Prostate gland (tissue), 2 donors: ENCODE results near the gene KRTAP10-5. TPM values are rescaled to one million over a fixed set of nuclear protein-coding genes. Genes with fewer than 3 reads are reported as not detected.

Experiments
- DNase-seq: peaks from one replicate; pipeline ENCODE4 v3.0.0-alpha.2; 2019; ENCODE audit warnings: low spot score
- H3K27ac ChIP-seq, 2 donors: fragments of 200-600 bp; sonication (generic); 2 replicates each; pipeline ENCODE4 v1.5.1; 2017 to 2019
- H3K27me3 ChIP-seq: fragments of 200-600 bp; sonication (generic); replicated peaks from 2 replicates; pipeline ENCODE4 v1.5.1; 2019; ENCODE audit not compliant: insufficient read depth
- H3K36me3 ChIP-seq, 2 donors: fragments of 200-600 bp; sonication (generic); 1 replicate in 1 of 2; 2 replicates in 1 of 2; pipeline versions ENCODE4 v1.5.1 to v1.8.1; 2017 to 2019
- H3K4me1 ChIP-seq: fragments of 200-600 bp; sonication (generic); replicated peaks from 2 replicates; pipeline ENCODE4 v1.5.1; 2019
- H3K4me3 ChIP-seq, 2 donors: fragments of 200-600 bp; sonication (generic); 2 replicates each; pipeline ENCODE4 v1.5.1; 2017 to 2019
- H3K9me3 ChIP-seq: fragments of 200-600 bp; sonication (generic); 2 replicates; pipeline ENCODE4 v1.5.1; 2017
- CTCF ChIP-seq, 4 experiments: fragments of 200-600 bp in 2 of 4; fragments of 450-650 bp in 2 of 4; sonication (generic) in 2 of 4; IDR thresholded peaks; 1 replicate in 3 of 4; 2 replicates in 1 of 4; pipeline ENCODE4 v1.5.1; 2016 to 2019; ENCODE audit warnings: antibody characterized with exemption in 4 of 4, mild to moderate bottlenecking in 2 of 4, moderate library complexity in 2 of 4
- POLR2A ChIP-seq: fragments of 450-650 bp; IDR thresholded peaks from one replicate; pipeline ENCODE4 v1.6.1; 2016; ENCODE audit warnings: antibody characterized with exemption, mild to moderate bottlenecking
- POLR2AphosphoS5 ChIP-seq: sonication (generic); formaldehyde crosslinking; IDR thresholded peaks from one replicate; pipeline ENCODE4 v1.6.1; 2017; ENCODE audit warnings: antibody characterized with exemption
- WGBS: methylation state at CpG from one replicate; pipeline ENCODE4 v1.1.5; 2018; 5-methylcytosine and 5-hydroxymethylcytosine counted together
- intact Hi-C: fragments of 100-400 bp; cut with DNase I; formaldehyde crosslinking; loops from one replicate; pipeline ENCODE4 v1.14.2; 2022
- total RNA-seq, 2 donors: library from RNA; depleted of rRNA; stranded (reverse); fragments of >200 nt; gene quantifications; one replicate each; pipeline ENCODE4 v1.1.0, GENCODE V29; 2016

The KRTAP10-5 gene
- total RNA-seq, 2 donors from 2014 or later = not detected

- no peaks in the 10 kb centered on the region for H3K27me3 ChIP-seq
Observed at GRCh38 chr21:44582055-44582454, 1.7 kb upstream of the KRTAP10-5 start.

DNA sequence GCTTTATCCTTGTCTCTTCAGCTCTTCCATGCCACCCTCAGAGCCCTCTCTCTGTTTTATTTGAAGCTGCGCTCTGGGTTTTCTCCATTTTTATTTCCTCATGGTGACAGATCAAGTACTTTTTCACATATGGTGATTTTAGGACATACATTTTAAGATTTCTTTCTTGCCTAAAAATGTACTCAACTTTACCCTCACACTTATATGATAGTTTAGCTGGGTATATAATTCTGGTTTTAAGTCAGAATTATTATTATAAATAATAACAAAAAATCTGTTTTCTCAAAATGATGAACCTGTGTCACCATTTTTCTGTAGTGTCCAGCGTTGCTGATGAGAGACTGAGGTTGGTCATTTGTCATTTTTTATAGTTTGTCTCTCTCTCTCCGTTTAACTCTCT is 754 bp upstream of the KRTAP10-5 start:
- Histone ChIP-seq H3K9me3 (no peaks in the 10 kb centered on the region), H3K4me3 (no peak overlapping the region), H3K27me3 (no peaks in the 10 kb centered on the region), H3K36me3 (no peaks in the 10 kb centered on the region), H3K4me1 (no peaks in the 10 kb centered on the region), H3K27ac (no peak overlapping the region)
- DNase-seq = no peak
- no peak for TF ChIP-seq POLR2AphosphoS5
- no peak for TF ChIP-seq POLR2A
- no peak for TF ChIP-seq CTCF (IDR thresholded peaks at IDR 0.05)
- 92% methylated on average over 3 of the region's 3 CpGs for WGBS
- intact Hi-C loops = no loop called here

More at GRCh38 chr21:44582055-44582454, 1.7 kb upstream of the KRTAP10-5 start:
- intact Hi-C loops = no loop called here
- no peak for DNase-seq
- Histone ChIP-seq H3K36me3 (no peaks in the 10 kb centered on the region), H3K9me3 (no peaks in the 10 kb centered on the region), H3K4me1 (no peaks in the 10 kb centered on the region), H3K27ac (no peak overlapping the region), H3K4me3 (no peak overlapping the region)
- WGBS = 77% methylated on average over 15 of the region's 15 CpGs
- TF ChIP-seq CTCF (IDR thresholded peaks at IDR 0.05) (no peak), POLR2A (no peak), POLR2AphosphoS5 (no peak)

DNA sequence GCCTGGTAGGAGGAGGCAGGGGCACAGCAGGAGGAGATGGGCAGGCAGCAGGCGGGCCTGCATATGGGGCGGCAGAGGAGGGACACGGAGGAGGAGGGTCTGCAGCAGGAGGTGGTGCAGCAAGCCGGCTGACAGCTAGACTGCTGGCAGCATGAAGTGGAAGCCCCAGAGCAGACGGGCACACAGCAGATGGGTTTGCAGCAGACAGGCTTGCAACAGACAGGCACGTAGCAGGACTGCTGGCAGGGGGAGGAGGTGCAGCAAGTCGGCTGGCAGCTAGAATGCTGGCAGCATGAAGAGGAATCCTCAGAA is 615 bp downstream of the KRTAP10-5 start:
- TF ChIP-seq CTCF (IDR thresholded peaks at IDR 0.05) (no peak), POLR2AphosphoS5 (no peak), POLR2A (no peak)
- no peak for DNase-seq
- H3K36me3 ChIP-seq = no peaks in the 10 kb centered on the region
- H3K27ac ChIP-seq = no peak overlapping the region
- H3K9me3 ChIP-seq = no peaks in the 10 kb centered on the region
- intact Hi-C loops = no loop called here
- no peak overlapping the region for H3K4me3 ChIP-seq
- no peaks in the 10 kb centered on the region for H3K4me1 ChIP-seq
- 66% methylated on average over 7 of the region's 7 CpGs for WGBS
- H3K27me3 ChIP-seq = no peaks in the 10 kb centered on the region

DNA sequence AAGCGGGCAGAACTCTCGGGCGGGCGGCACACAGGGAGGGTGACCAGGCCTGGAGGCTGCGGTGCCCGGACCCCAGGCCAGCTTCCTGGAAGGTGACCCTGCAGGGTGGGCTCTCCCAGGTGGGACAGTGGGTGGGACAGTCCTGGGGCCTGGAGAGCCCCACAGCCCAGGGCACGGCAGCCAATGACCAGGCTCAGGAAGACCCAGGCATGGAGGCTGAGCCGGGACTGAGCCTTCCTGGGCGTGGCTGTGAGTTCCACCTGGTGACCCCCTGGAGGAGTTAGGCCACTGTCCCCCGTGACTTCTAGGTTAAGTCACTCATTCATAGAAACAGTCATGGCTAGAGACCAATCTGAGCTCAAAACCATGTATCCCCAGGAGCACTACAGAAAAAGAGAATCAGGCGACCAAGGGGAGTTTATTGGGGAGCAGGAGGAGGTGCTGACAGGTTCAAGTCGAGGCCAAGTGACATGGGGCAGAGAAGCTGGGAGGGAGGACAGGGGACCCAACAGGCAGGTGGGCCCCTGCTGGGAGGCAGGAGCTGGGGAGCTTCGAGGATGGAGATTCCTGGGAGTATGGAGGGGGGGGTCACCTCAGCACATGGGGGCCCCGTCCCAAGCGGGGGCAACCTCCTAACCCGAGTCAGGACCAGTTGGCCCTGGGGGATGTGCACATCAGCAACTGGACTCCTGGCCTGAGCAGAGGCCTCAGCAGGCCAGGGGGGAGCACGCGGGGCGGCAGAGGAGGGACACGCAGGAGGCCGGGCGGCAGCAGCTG is 1.2 kb downstream of the KRTAP10-5 start:
- DNase-seq = no peak
- H3K27me3 ChIP-seq = no peaks in the 10 kb centered on the region
- TF ChIP-seq POLR2A (no peak), CTCF (IDR thresholded peaks at IDR 0.05) (no peak), POLR2AphosphoS5 (no peak)
- WGBS = 75% methylated on average over 20 of the region's 22 CpGs
- no peaks in the 10 kb centered on the region for H3K36me3 ChIP-seq
- intact Hi-C loops = no loop called here
- no peaks in the 10 kb centered on the region for H3K9me3 ChIP-seq
- no peaks in the 10 kb centered on the region for H3K4me1 ChIP-seq
- H3K27ac ChIP-seq = no peak overlapping the region
- H3K4me3 ChIP-seq = no peak overlapping the region

GRCh38 chr21:44578371-44579055 is 1.9 kb downstream of the KRTAP10-5 start:
- 91% methylated on average over 16 of the region's 17 CpGs for WGBS
- Histone ChIP-seq H3K4me3 (no peak overlapping the region), H3K9me3 (no peaks in the 10 kb centered on the region), H3K27me3 (no peaks in the 10 kb centered on the region), H3K4me1 (no peaks in the 10 kb centered on the region), H3K36me3 (no peaks in the 10 kb centered on the region), H3K27ac (no peak overlapping the region)
- intact Hi-C loops = no loop called here
- no peak for DNase-seq
- no peak for TF ChIP-seq POLR2A
- TF ChIP-seq POLR2AphosphoS5 = no peak
- no peak for TF ChIP-seq CTCF (IDR thresholded peaks at IDR 0.05)
